A673 (cell line): ENCODE results near the gene AFF2.

Experiments
- EZH2 ChIP-seq: fragments of 200-600 bp; sonication (generic); IDR thresholded peaks from 2 replicates; pipeline ENCODE4 v1.6.1; 2017; ENCODE audit warnings: borderline replicate concordance, low read depth, mild to moderate bottlenecking, mixed read lengths, antibody characterized with exemption, low read length; ENCODE audit not compliant: poor library complexity, severe bottlenecking
- TF ChIP-seq, protein P1 (sequence below): fragments of 300-800, 200-600 bp; sonication (generic); conservative IDR thresholded peaks from 2 replicates; pipeline ENCODE4 v1.5.1; 2017; ENCODE audit warnings: low read depth, mild to moderate bottlenecking, antibody characterized with exemption, low read length, moderate library complexity, mixed read lengths

DNA sequence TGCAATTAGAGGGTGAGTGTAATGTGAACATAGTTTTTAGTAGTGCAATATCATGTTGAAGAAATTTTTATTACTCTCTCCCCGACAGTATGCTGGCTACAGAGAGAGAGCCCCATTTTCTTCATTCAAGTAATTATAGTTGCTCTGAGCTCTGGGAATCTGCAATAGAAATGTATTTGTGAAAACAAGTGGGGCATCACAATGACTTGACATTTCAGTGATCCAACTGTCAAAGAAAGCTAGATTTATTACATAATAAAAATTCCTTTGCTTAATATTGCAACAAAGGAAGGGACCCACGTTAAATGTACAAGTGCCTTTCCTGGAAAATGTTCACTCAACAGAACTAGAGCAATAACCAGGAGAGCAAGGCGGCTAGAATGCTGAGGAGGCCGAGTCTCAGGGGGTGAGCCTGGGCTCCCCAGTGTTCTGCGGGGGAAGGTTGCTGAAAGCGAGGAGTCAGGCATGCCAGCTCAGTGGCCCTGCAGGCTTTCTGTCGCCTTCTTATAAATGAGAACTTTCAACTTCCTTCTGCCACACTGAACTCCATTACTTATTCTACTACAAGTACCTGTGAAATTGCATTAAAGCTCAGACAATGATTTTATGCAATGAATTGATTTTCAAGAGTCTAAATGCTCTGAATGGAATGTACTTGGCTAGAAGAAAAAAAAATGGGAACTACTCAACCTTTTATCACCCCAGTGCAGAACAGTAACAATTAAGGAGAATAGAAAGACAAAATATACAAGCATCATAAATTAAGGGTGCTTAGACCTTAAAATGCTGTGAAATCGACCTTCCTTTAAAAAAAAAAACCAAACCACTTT lies 476.4 kb downstream of the AFF2 start:
- TF ChIP-seq, protein P1, sequence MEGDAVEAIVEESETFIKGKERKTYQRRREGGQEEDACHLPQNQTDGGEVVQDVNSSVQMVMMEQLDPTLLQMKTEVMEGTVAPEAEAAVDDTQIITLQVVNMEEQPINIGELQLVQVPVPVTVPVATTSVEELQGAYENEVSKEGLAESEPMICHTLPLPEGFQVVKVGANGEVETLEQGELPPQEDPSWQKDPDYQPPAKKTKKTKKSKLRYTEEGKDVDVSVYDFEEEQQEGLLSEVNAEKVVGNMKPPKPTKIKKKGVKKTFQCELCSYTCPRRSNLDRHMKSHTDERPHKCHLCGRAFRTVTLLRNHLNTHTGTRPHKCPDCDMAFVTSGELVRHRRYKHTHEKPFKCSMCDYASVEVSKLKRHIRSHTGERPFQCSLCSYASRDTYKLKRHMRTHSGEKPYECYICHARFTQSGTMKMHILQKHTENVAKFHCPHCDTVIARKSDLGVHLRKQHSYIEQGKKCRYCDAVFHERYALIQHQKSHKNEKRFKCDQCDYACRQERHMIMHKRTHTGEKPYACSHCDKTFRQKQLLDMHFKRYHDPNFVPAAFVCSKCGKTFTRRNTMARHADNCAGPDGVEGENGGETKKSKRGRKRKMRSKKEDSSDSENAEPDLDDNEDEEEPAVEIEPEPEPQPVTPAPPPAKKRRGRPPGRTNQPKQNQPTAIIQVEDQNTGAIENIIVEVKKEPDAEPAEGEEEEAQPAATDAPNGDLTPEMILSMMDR = no peak
- no peak for TF ChIP-seq EZH2
